ENCODE data around the gene TMEM250. TPM values are rescaled to one million over a fixed set of nuclear protein-coding genes. Genes with fewer than 3 reads are reported as not detected.

The TMEM250 gene
- total and polyA plus RNA-seq, 4 experiments from 2014 or later: 46.7 to 67.3 (median 53.9) TPM

DNA sequence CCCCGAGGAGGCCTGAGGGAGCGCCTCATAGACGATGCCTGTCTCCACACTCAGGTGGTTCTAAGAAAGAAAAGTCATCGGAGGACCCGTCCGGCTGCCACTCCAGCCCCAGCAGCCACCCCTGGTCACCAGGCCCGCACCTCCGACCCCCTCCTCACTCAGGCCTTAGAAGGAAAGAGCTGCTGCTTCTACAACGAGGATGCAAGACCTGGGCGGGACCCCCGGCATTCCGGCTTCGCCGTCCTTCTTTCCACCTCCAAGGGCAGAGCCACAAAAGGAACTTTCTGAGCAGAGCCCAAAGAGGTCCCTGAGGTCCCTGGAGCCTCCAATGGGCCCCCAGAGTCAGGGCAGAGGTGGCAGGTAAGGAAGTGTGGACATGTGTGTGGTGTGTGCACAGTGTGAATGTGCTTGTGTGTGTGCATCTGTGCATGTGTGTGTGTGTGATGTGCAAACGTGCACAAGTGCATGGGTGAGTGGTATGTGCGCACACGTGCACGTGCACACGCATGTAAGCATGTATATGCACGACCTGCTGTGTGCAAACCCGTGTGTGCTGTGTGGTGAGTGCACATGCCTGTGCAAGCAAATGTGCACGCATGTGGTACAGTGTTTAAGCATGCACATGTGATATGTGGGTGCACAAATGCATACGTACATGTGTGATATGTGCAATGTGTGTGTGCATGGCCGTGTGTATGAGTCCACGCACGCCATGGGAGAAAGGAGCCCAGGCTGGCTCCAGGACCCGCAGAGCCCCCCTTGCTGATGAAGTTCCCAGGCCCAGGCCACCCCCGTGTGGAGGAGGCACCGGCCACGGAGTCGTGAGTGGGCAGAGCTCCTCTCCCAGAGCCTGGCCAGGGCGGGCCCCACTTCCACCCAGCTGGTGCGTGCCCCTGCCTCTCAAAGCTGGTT, 27.7 kb upstream of the TMEM250 start:
- DNase-seq: no peak
- Histone ChIP-seq H3K27ac (ENCODE audit: low read depth, low read length) (no peak overlapping the region), H3K9me3 (ENCODE audit: control insufficient read depth in 1 of 2, low read length in 2 of 2) (no peaks in the 10 kb centered on the region), H3K27me3 (ENCODE audit: insufficient read depth, low read length) (no peaks in the 10 kb centered on the region), H3K4me1 (ENCODE audit: insufficient read depth, low read length) (no peaks in the 10 kb centered on the region), H3K4me3 (ENCODE audit: low read length in 2 of 2) (no peak overlapping the region), H3K36me3 (ENCODE audit: insufficient read depth, low read length) (no peaks in the 10 kb centered on the region)
- CTCF ChIA-PET (ENCODE audit: partially characterized antibody): no interaction called here
- no peaks in the 10 kb centered on the region for H3K4me1 Mint-ChIP-seq
- POLR2A ChIA-PET (ENCODE audit: partially characterized antibody): no interaction called here
- peaks cover 8 to 13% of the 10 kb centered on the region in 2 donors for H3K27me3 Mint-ChIP-seq
- no peaks in the 10 kb centered on the region for H3K9me3 Mint-ChIP-seq
- no peak overlapping the region for H3K4me3 Mint-ChIP-seq
- no peaks in the 10 kb centered on the region for H3K36me3 Mint-ChIP-seq
- no peak overlapping the region for H3K27ac Mint-ChIP-seq
- intact Hi-C loops (cut with micrococcal nuclease): no loop called here

DNA sequence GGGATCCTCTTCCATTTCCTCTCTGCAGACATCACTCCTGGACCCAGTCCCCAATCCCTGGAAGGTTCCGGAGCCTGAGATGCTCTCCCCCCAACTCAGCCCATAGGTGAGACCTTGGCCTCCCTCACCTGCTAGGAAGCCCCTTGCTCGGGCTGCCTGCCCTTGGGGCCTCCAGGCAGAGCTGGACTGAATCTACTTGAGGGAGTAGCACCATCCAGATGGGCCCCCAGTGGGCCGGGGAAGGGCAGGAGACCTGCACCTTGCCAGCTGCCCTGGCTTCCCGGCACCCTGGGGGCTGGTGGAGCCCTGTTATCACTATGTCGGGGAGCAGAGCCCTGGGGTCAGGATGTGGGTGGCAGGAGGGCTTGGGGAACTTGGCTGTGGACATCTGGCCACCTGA, 26.9 kb upstream of the TMEM250 start:
- no peaks in the 10 kb centered on the region for H3K36me3 ChIP-seq (ENCODE audit: insufficient read depth, low read length)
- no peaks in the 10 kb centered on the region for H3K4me1 Mint-ChIP-seq
- no peaks in the 10 kb centered on the region for H3K9me3 ChIP-seq (ENCODE audit: control insufficient read depth in 1 of 2, low read length in 2 of 2)
- no peak overlapping the region for H3K4me3 ChIP-seq (ENCODE audit: low read length in 2 of 2)
- ChIA-PET CTCF (ENCODE audit: partially characterized antibody) (no interaction called here), POLR2A (ENCODE audit: partially characterized antibody) (no interaction called here)
- DNase-seq: no peak
- intact Hi-C loops (cut with micrococcal nuclease): no loop called here
- no peaks in the 10 kb centered on the region for H3K36me3 Mint-ChIP-seq
- no peaks in the 10 kb centered on the region for H3K4me1 ChIP-seq (ENCODE audit: insufficient read depth, low read length)
- H3K27ac Mint-ChIP-seq: no peak overlapping the region
- no peaks in the 10 kb centered on the region for H3K9me3 Mint-ChIP-seq
- H3K27ac ChIP-seq (ENCODE audit: low read depth, low read length): no peak overlapping the region
- H3K27me3 Mint-ChIP-seq: peaks cover 8 to 13% of the 10 kb centered on the region in 2 donors
- H3K4me3 Mint-ChIP-seq: no peak overlapping the region
- H3K27me3 ChIP-seq (ENCODE audit: insufficient read depth, low read length): no peaks in the 10 kb centered on the region

DNA sequence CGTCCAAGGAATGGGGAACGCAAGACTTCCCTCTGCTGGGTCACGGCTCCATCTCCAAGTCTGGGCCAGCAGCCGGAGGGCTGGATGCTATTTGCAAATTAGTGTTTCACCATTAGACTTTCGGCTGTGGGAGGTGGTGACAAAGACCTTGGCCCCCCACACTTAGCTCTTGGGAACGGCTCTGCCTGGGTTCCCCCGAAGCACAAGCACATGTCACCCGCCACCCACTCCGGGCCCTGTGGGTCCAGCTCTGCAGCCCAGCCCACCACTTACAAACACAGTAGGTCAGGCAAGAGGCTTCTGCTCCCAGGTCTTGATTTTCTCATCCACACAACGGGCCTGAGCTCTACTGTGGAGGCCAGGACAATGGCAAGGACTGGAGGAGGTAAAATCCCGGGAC, 25.8 kb upstream of the TMEM250 start:
- intact Hi-C loops (cut with micrococcal nuclease): no loop called here

DNA sequence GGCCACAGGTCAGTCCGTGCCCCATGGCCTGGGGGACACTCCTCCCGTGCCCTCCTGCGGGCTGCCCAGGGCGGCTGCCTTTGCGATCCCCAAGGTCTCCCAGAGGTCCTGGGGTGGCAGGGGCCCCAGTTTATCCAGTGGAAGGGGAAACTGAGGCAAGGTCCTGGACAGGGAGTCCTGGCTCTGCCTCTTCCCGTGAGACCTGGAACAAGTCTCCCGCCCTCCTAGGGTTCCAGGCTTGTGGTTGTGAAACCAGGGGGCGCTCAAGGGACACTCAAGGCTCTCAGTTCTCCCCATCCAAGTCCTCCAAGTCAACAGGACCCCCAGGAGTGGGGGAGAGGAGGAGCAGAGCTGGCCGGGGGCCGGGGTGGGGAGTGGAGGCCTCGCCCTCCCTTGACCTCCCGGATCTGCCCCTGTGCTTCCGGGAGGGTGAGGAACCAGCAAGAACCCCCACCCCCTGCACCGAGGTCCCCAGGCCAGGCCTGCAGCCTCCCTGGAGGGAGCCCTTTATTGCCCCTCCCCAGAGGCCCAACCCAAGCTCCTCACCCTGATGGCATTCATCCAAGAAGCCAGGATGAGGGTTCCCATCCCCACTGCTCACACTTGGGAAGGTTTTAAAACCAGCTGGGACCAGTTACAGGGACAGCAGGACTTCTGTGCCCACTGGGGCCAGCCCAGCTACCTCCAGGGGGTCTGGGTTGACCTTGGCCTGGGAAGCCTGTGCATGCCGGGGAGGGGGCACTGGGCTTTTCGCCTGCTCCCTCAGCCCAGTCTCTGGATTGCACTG, 24.7 kb upstream of the TMEM250 start:
- Histone ChIP-seq H3K27ac (ENCODE audit: low read depth, low read length) (no peak overlapping the region), H3K4me3 (ENCODE audit: low read length in 2 of 2) (no peak overlapping the region), H3K9me3 (ENCODE audit: control insufficient read depth in 1 of 2, low read length in 2 of 2) (no peaks in the 10 kb centered on the region), H3K4me1 (ENCODE audit: insufficient read depth, low read length) (no peaks in the 10 kb centered on the region), H3K36me3 (ENCODE audit: insufficient read depth, low read length) (no peaks in the 10 kb centered on the region), H3K27me3 (ENCODE audit: insufficient read depth, low read length) (no peaks in the 10 kb centered on the region)
- H3K9me3 Mint-ChIP-seq: no peaks in the 10 kb centered on the region
- no peaks in the 10 kb centered on the region for H3K36me3 Mint-ChIP-seq
- peaks cover 8 to 16% of the 10 kb centered on the region in 2 donors for H3K27me3 Mint-ChIP-seq
- no peak for DNase-seq
- POLR2A ChIA-PET (ENCODE audit: partially characterized antibody): no interaction called here
- CTCF ChIA-PET (ENCODE audit: partially characterized antibody): no interaction called here
- H3K4me1 Mint-ChIP-seq: no peaks in the 10 kb centered on the region
- H3K4me3 Mint-ChIP-seq: no peak overlapping the region
- intact Hi-C loops (cut with micrococcal nuclease): no loop called here
- no peak overlapping the region for H3K27ac Mint-ChIP-seq

More for the DNA sequence above, 25.8 kb upstream of the TMEM250 start:
- H3K4me1 ChIP-seq (ENCODE audit: insufficient read depth, low read length): no peaks in the 10 kb centered on the region
- no peaks in the 10 kb centered on the region for H3K9me3 ChIP-seq (ENCODE audit: control insufficient read depth in 1 of 2, low read length in 2 of 2)
- H3K27me3 ChIP-seq (ENCODE audit: insufficient read depth, low read length): no peaks in the 10 kb centered on the region
- Mint-ChIP-seq H3K36me3 (no peaks in the 10 kb centered on the region), H3K4me1 (no peaks in the 10 kb centered on the region), H3K27me3 (peaks cover 8 to 13% of the 10 kb centered on the region in 2 donors), H3K4me3 (no peak overlapping the region), H3K27ac (no peak overlapping the region), H3K9me3 (no peaks in the 10 kb centered on the region)
- POLR2A ChIA-PET (ENCODE audit: partially characterized antibody): no interaction called here
- H3K4me3 ChIP-seq (ENCODE audit: low read length in 2 of 2): no peak overlapping the region
- CTCF ChIA-PET (ENCODE audit: partially characterized antibody): no interaction called here
- no peak overlapping the region for H3K27ac ChIP-seq (ENCODE audit: low read depth, low read length)
- H3K36me3 ChIP-seq (ENCODE audit: insufficient read depth, low read length): no peaks in the 10 kb centered on the region
- no peak for DNase-seq

DNA sequence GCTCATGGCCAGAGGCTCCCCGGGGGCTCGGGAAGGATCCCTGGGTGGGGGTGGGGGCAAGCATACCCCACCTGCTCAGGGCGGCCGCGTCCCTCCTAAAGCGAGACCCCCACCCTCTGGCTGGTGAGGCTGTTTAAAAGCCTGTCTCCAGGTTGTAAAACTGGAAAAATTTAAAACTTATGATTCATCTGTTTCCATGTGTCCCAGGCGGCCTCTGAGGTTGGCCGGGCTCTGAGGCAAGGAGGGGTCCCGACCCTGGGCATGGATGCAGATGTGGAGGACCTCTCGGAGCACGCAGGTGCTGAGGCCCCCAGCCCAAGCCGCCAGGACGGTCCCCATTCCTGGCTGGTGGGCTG, 24.2 kb upstream of the TMEM250 start:
- no peaks in the 10 kb centered on the region for H3K36me3 ChIP-seq (ENCODE audit: insufficient read depth, low read length)
- no peak overlapping the region for H3K4me3 ChIP-seq (ENCODE audit: low read length in 2 of 2)
- H3K4me1 Mint-ChIP-seq: no peaks in the 10 kb centered on the region
- H3K9me3 Mint-ChIP-seq: no peaks in the 10 kb centered on the region
- POLR2A ChIA-PET (ENCODE audit: partially characterized antibody): no interaction called here
- H3K27me3 ChIP-seq (ENCODE audit: insufficient read depth, low read length): no peaks in the 10 kb centered on the region
- H3K27ac ChIP-seq (ENCODE audit: low read depth, low read length): no peak overlapping the region
- H3K9me3 ChIP-seq (ENCODE audit: control insufficient read depth in 1 of 2, low read length in 2 of 2): no peaks in the 10 kb centered on the region
- peaks cover 8 to 16% of the 10 kb centered on the region in 2 donors for H3K27me3 Mint-ChIP-seq
- intact Hi-C loops (cut with micrococcal nuclease): no loop called here
- no peak overlapping the region for H3K4me3 Mint-ChIP-seq
- CTCF ChIA-PET (ENCODE audit: partially characterized antibody): no interaction called here
- H3K4me1 ChIP-seq (ENCODE audit: insufficient read depth, low read length): no peaks in the 10 kb centered on the region
- no peaks in the 10 kb centered on the region for H3K36me3 Mint-ChIP-seq
- H3K27ac Mint-ChIP-seq: no peak overlapping the region
- DNase-seq: no peak

DNA sequence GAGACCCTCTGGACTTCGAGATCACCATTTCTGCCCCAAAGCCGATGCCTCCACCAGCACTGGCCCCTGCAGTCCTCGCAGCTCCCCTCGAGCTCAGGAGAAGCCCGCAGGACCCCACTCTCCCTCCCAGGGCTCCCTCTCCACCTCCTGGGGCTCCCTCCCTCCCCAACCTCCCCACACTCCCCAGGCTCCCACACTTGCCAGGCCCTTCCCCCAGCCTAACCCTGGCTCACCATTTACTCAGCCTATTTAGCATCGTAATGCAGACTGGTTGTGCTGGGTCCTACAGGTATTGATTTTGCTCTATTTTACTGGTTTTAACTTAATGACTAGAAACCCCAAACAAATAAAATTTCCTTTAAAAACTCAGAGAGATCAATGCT, 23.7 kb upstream of the TMEM250 start:
- Mint-ChIP-seq H3K9me3 (no peaks in the 10 kb centered on the region), H3K4me3 (no peak overlapping the region), H3K27ac (no peak overlapping the region), H3K36me3 (no peaks in the 10 kb centered on the region), H3K4me1 (no peaks in the 10 kb centered on the region), H3K27me3 (peaks cover 8 to 16% of the 10 kb centered on the region in 2 donors)
- POLR2A ChIA-PET (ENCODE audit: partially characterized antibody): no interaction called here
- H3K36me3 ChIP-seq (ENCODE audit: insufficient read depth, low read length): no peaks in the 10 kb centered on the region
- DNase-seq: no peak
- H3K27ac ChIP-seq (ENCODE audit: low read depth, low read length): no peak overlapping the region
- no peaks in the 10 kb centered on the region for H3K27me3 ChIP-seq (ENCODE audit: insufficient read depth, low read length)
- intact Hi-C loops (cut with micrococcal nuclease): no loop called here
- H3K4me1 ChIP-seq (ENCODE audit: insufficient read depth, low read length): no peaks in the 10 kb centered on the region
- no peaks in the 10 kb centered on the region for H3K9me3 ChIP-seq (ENCODE audit: control insufficient read depth in 1 of 2, low read length in 2 of 2)
- no peak overlapping the region for H3K4me3 ChIP-seq (ENCODE audit: low read length in 2 of 2)
- CTCF ChIA-PET (ENCODE audit: partially characterized antibody): no interaction called here

DNA sequence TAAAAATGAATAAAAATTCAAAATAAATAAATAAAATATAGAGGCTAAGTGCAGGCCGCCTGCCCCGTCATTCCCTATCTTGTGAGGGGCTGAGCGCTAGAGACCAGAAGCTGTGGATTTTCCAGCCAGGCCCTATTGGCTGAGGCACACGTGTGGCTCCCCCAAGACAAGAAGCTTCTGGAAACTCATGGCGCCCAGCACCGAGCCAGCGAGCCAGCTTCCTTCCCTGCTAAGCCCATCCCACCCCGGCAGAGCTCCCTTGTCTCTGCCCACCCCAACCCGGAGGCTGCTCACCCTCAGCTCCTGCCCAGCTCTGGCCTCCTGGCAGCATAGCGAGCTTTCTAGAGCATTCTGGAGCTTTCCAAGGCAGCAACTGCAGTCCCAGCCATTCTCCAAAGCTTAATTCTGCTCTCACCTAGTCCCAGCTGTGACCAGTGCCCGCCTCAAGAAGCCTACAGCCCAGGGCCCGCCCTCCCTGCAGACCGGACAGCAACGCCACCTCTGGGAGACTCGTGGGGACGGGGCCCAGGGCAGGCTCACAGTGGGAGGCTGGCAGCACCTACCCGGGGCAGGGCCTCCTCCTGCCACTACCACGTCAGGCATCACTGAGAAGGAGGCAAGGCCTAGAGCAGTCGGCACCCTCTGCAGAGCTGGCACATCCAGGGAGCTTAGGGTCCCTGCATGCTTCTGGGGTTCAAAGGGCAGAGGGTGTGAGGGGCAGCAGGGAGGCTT, 23.2 kb upstream of the TMEM250 start:
- Mint-ChIP-seq H3K9me3 (no peaks in the 10 kb centered on the region), H3K4me3 (no peak overlapping the region), H3K4me1 (no peaks in the 10 kb centered on the region), H3K36me3 (no peaks in the 10 kb centered on the region), H3K27me3 (peaks cover 8 to 16% of the 10 kb centered on the region in 2 donors), H3K27ac (no peak overlapping the region)
- Histone ChIP-seq H3K27me3 (ENCODE audit: insufficient read depth, low read length) (no peaks in the 10 kb centered on the region), H3K4me1 (ENCODE audit: insufficient read depth, low read length) (no peaks in the 10 kb centered on the region), H3K9me3 (ENCODE audit: control insufficient read depth in 1 of 2, low read length in 2 of 2) (no peaks in the 10 kb centered on the region), H3K4me3 (ENCODE audit: low read length in 2 of 2) (no peak overlapping the region), H3K27ac (ENCODE audit: low read depth, low read length) (no peak overlapping the region), H3K36me3 (ENCODE audit: insufficient read depth, low read length) (no peaks in the 10 kb centered on the region)
- ChIA-PET CTCF (ENCODE audit: partially characterized antibody) (no interaction called here), POLR2A (ENCODE audit: partially characterized antibody) (no interaction called here)
- intact Hi-C loops (cut with micrococcal nuclease): no loop called here
- DNase-seq: no peak

Data from CD4-positive, alpha-beta memory T cell (primary cell).